SH-SY5Y (cell line): ENCODE measurements around the gene BGN.

Source experiments
- GATA2 ChIP-seq: IDR thresholded peaks from 2 replicates; pipeline ENCODE4 v1.6.1; 2011; ENCODE audit warnings: mild to moderate bottlenecking, low read depth, low read length
- GATA3 ChIP-seq: IDR thresholded peaks from 2 replicates; pipeline ENCODE4 v1.6.1; 2011; ENCODE audit warnings: low read depth, mild to moderate bottlenecking, low read length, moderate library complexity

GRCh38 chrX:153530411-153531129 is 35.8 kb downstream of the BGN start:
- no peak for TF ChIP-seq GATA2
- no peak for TF ChIP-seq GATA3
